ENCODE measurements around the gene SOBP. TPM values are rescaled to one million over a fixed set of nuclear protein-coding genes. Genes with fewer than 3 reads are reported as not detected.

Gene SOBP
- total and polyA plus RNA-seq, 2 donors (not counting 1 experiment from before 2014, with no cell fraction given) = 2.7 to 6.3 TPM

- H3K36me3 ChIP-seq (ENCODE audit: control insufficient read depth, insufficient read depth, low read length) = no peaks in the 10 kb centered on the region
- H2AFZ ChIP-seq (ENCODE audit: low read length) = no peak overlapping the region
- H4K20me1 ChIP-seq (ENCODE audit: control insufficient read depth, extremely low read depth, insufficient read depth, low read length) = no peaks in the 10 kb centered on the region
- TF ChIP-seq EZH2 (IDR thresholded peaks at IDR 0.05; ENCODE audit: low read length, missing control alignments) = no peak
- TF ChIP-seq, protein P1, sequence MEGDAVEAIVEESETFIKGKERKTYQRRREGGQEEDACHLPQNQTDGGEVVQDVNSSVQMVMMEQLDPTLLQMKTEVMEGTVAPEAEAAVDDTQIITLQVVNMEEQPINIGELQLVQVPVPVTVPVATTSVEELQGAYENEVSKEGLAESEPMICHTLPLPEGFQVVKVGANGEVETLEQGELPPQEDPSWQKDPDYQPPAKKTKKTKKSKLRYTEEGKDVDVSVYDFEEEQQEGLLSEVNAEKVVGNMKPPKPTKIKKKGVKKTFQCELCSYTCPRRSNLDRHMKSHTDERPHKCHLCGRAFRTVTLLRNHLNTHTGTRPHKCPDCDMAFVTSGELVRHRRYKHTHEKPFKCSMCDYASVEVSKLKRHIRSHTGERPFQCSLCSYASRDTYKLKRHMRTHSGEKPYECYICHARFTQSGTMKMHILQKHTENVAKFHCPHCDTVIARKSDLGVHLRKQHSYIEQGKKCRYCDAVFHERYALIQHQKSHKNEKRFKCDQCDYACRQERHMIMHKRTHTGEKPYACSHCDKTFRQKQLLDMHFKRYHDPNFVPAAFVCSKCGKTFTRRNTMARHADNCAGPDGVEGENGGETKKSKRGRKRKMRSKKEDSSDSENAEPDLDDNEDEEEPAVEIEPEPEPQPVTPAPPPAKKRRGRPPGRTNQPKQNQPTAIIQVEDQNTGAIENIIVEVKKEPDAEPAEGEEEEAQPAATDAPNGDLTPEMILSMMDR (conservative IDR thresholded peaks at IDR 0.05 in 1 of 2, IDR thresholded peaks at IDR 0.05 in 1 of 2; ENCODE audit: low read depth in 1 of 2, low read length in 2 of 2) = no peak
- H3K4me2 ChIP-seq (ENCODE audit: extremely low read depth, insufficient read depth, low read length) = no peak overlapping the region
- no peaks in the 10 kb centered on the region for H3K79me2 ChIP-seq (ENCODE audit: control insufficient read depth, insufficient read depth, low read length)
- H3K27ac ChIP-seq (ENCODE audit: insufficient read depth, low read length) = no peak overlapping the region
- no peak overlapping the region for H3K9ac ChIP-seq (ENCODE audit: insufficient read depth, low read length)
- no peak for DNase-seq (ENCODE audit: low read depth in 2 of 2)
- no peaks in the 10 kb centered on the region for H3K27me3 ChIP-seq (ENCODE audit: control insufficient read depth, insufficient read depth, low read length)
- no peaks in the 10 kb centered on the region for H3K4me1 ChIP-seq (ENCODE audit: control insufficient read depth, extremely low read depth, insufficient read depth, low read length)
- no peaks in the 10 kb centered on the region for H3K9me3 ChIP-seq (ENCODE audit: control insufficient read depth, insufficient read depth, low read depth, low read length)
- no peak overlapping the region for H3K4me3 ChIP-seq (replicated peaks in 1 of 4; ENCODE audit: control extremely low read depth in 1 of 4, insufficient read depth in 1 of 4, low read depth in 3 of 4, low read length in 4 of 4)
Measured at GRCh38 chr6:107587451-107587850, 97.5 kb downstream of the SOBP start.

- Histone ChIP-seq H3K36me3 (ENCODE audit: control insufficient read depth, insufficient read depth, low read length) (no peaks in the 10 kb centered on the region), H3K79me2 (ENCODE audit: control insufficient read depth, insufficient read depth, low read length) (no peaks in the 10 kb centered on the region), H3K4me1 (ENCODE audit: control insufficient read depth, extremely low read depth, insufficient read depth, low read length) (no peaks in the 10 kb centered on the region), H3K9ac (ENCODE audit: insufficient read depth, low read length) (no peak overlapping the region), H4K20me1 (ENCODE audit: control insufficient read depth, extremely low read depth, insufficient read depth, low read length) (no peaks in the 10 kb centered on the region), H3K27ac (ENCODE audit: insufficient read depth, low read length) (no peak overlapping the region), H3K27me3 (ENCODE audit: control insufficient read depth, insufficient read depth, low read length) (no peaks in the 10 kb centered on the region), H3K4me2 (ENCODE audit: extremely low read depth, insufficient read depth, low read length) (no peak overlapping the region), H2AFZ (ENCODE audit: low read length) (no peak overlapping the region), H3K4me3 (replicated peaks in 1 of 4; ENCODE audit: control extremely low read depth in 1 of 4, insufficient read depth in 1 of 4, low read depth in 3 of 4, low read length in 4 of 4) (no peak overlapping the region), H3K9me3 (ENCODE audit: control insufficient read depth, insufficient read depth, low read depth, low read length) (no peaks in the 10 kb centered on the region)
- DNase-seq (ENCODE audit: low read depth in 2 of 2) = no peak
- TF ChIP-seq, protein P1 (conservative IDR thresholded peaks at IDR 0.05 in 1 of 2, IDR thresholded peaks at IDR 0.05 in 1 of 2; ENCODE audit: low read depth in 1 of 2, low read length in 2 of 2) = no peak
- no peak for TF ChIP-seq EZH2 (IDR thresholded peaks at IDR 0.05; ENCODE audit: low read length, missing control alignments)
Measured at GRCh38 chr6:107589199-107589598, 99.3 kb downstream of the SOBP start.

GRCh38 chr6:107589934-107590333, 100.0 kb downstream of the SOBP start:
- Histone ChIP-seq H3K79me2 (ENCODE audit: control insufficient read depth, insufficient read depth, low read length) (no peaks in the 10 kb centered on the region), H3K4me3 (replicated peaks in 1 of 4; ENCODE audit: control extremely low read depth in 1 of 4, insufficient read depth in 1 of 4, low read depth in 3 of 4, low read length in 4 of 4) (no peak overlapping the region), H3K9me3 (ENCODE audit: control insufficient read depth, insufficient read depth, low read depth, low read length) (no peaks in the 10 kb centered on the region), H3K9ac (ENCODE audit: insufficient read depth, low read length) (no peak overlapping the region), H2AFZ (ENCODE audit: low read length) (no peak overlapping the region), H3K4me2 (ENCODE audit: extremely low read depth, insufficient read depth, low read length) (no peak overlapping the region), H4K20me1 (ENCODE audit: control insufficient read depth, extremely low read depth, insufficient read depth, low read length) (no peaks in the 10 kb centered on the region), H3K27ac (ENCODE audit: insufficient read depth, low read length) (no peak overlapping the region), H3K36me3 (ENCODE audit: control insufficient read depth, insufficient read depth, low read length) (no peaks in the 10 kb centered on the region), H3K4me1 (ENCODE audit: control insufficient read depth, extremely low read depth, insufficient read depth, low read length) (no peaks in the 10 kb centered on the region), H3K27me3 (ENCODE audit: control insufficient read depth, insufficient read depth, low read length) (no peaks in the 10 kb centered on the region)
- no peak for TF ChIP-seq EZH2 (IDR thresholded peaks at IDR 0.05; ENCODE audit: low read length, missing control alignments)
- TF ChIP-seq, protein P1 (conservative IDR thresholded peaks at IDR 0.05 in 1 of 2, IDR thresholded peaks at IDR 0.05 in 1 of 2; ENCODE audit: low read depth in 1 of 2, low read length in 2 of 2) = no peak
- DNase-seq (ENCODE audit: low read depth in 2 of 2) = no peak
